ENCODE measurements around the gene HMBS. TPM values are rescaled to one million over a fixed set of nuclear protein-coding genes. Genes with fewer than 3 reads are reported as not detected.

The HMBS gene
- total and polyA plus RNA-seq, 3 experiments from 2014 or later, result 21.8 to 38.4 (median 35.5) TPM

GRCh38 chr11:119047205-119047604, 37.5 kb upstream of the HMBS start:
- no peaks in the 10 kb centered on the region for H3K27me3 ChIP-seq (ENCODE audit: insufficient read depth, low read length, poor library complexity, severe bottlenecking)
- H3K4me3 Mint-ChIP-seq, result no peak overlapping the region
- no peaks in the 10 kb centered on the region for H3K4me1 ChIP-seq (ENCODE audit: insufficient read depth, low read length)
- CTCF ChIA-PET, result no interaction called here
- no peaks in the 10 kb centered on the region for H3K9me3 Mint-ChIP-seq
- no peak for DNase-seq
- peaks cover 13 to 75% (median 15%) of the 10 kb centered on the region in 3 donors for H3K36me3 Mint-ChIP-seq
- peaks cover 50% of the 10 kb centered on the region for H3K36me3 ChIP-seq (ENCODE audit: insufficient read depth, low read length)
- H3K27ac ChIP-seq (ENCODE audit: low read depth, low read length), result no peak overlapping the region
- H3K9me3 ChIP-seq (ENCODE audit: low read length), result no peaks in the 10 kb centered on the region
- peaks cover 0 to 12% (median 8%) of the 10 kb centered on the region in 3 donors for H3K4me1 Mint-ChIP-seq
- H3K27me3 Mint-ChIP-seq, result no peaks in the 10 kb centered on the region
- peak overlapping the region in 2 of 8 donors; percentile 24 to 73 for H3K27ac Mint-ChIP-seq
- POLR2A ChIA-PET, result interaction anchor here (0.8 kb wide), 1 partner anchor 347 kb away, joined by 3 read pairs; no protein-coding TSS in a partner anchor
- H3K4me3 ChIP-seq (ENCODE audit: low read length), result no peak overlapping the region

GRCh38 chr11:119048644-119049043, 36.0 kb upstream of the HMBS start:
- H3K27ac Mint-ChIP-seq, result no peak overlapping the region

GRCh38 chr11:119049081-119049480, 35.6 kb upstream of the HMBS start:
- H3K36me3 Mint-ChIP-seq, result peaks cover 19 to 94% (median 21%) of the 10 kb centered on the region in 3 donors
- CTCF ChIA-PET, result no interaction called here
- Histone ChIP-seq H3K27me3 (ENCODE audit: insufficient read depth, low read length, poor library complexity, severe bottlenecking) (no peaks in the 10 kb centered on the region), H3K9me3 (ENCODE audit: low read length) (no peaks in the 10 kb centered on the region), H3K4me1 (ENCODE audit: insufficient read depth, low read length) (no peaks in the 10 kb centered on the region), H3K36me3 (ENCODE audit: insufficient read depth, low read length) (peaks cover 68% of the 10 kb centered on the region), H3K4me3 (ENCODE audit: low read length) (no peak overlapping the region), H3K27ac (ENCODE audit: low read depth, low read length) (no peak overlapping the region)
- H3K4me3 Mint-ChIP-seq, result no peak overlapping the region
- POLR2A ChIA-PET, result no interaction called here
- H3K27me3 Mint-ChIP-seq, result no peaks in the 10 kb centered on the region
- no peaks in the 10 kb centered on the region for H3K9me3 Mint-ChIP-seq
- DNase-seq, result no peak
- peak overlapping the region in 1 of 8 donors; percentile 78 for H3K27ac Mint-ChIP-seq
- H3K4me1 Mint-ChIP-seq, result peaks cover 9 to 26% (median 14%) of the 10 kb centered on the region in 3 donors

More at GRCh38 chr11:119048644-119049043, 36.0 kb upstream of the HMBS start:
- POLR2A ChIA-PET, result no interaction called here
- CTCF ChIA-PET, result no interaction called here
- Histone ChIP-seq H3K27me3 (ENCODE audit: insufficient read depth, low read length, poor library complexity, severe bottlenecking) (no peaks in the 10 kb centered on the region), H3K4me1 (ENCODE audit: insufficient read depth, low read length) (no peaks in the 10 kb centered on the region), H3K36me3 (ENCODE audit: insufficient read depth, low read length) (peaks cover 63% of the 10 kb centered on the region), H3K9me3 (ENCODE audit: low read length) (no peaks in the 10 kb centered on the region), H3K4me3 (ENCODE audit: low read length) (no peak overlapping the region), H3K27ac (ENCODE audit: low read depth, low read length) (no peak overlapping the region)
- H3K36me3 Mint-ChIP-seq, result peaks cover 19 to 90% (median 21%) of the 10 kb centered on the region in 3 donors
- peak overlapping the region in 1 of 7 donors; percentile 69 for H3K4me3 Mint-ChIP-seq
- no peaks in the 10 kb centered on the region for H3K27me3 Mint-ChIP-seq
- DNase-seq, result no peak
- peaks cover 7 to 22% (median 13%) of the 10 kb centered on the region in 3 donors for H3K4me1 Mint-ChIP-seq
- H3K9me3 Mint-ChIP-seq, result no peaks in the 10 kb centered on the region

GRCh38 chr11:119051440-119052162, 33.1 kb upstream of the HMBS start:
- Histone ChIP-seq H3K9me3 (ENCODE audit: low read length) (no peaks in the 10 kb centered on the region), H3K4me1 (ENCODE audit: insufficient read depth, low read length) (peaks cover 13% of the 10 kb centered on the region), H3K36me3 (ENCODE audit: insufficient read depth, low read length) (peaks cover 76% of the 10 kb centered on the region), H3K27me3 (ENCODE audit: insufficient read depth, low read length, poor library complexity, severe bottlenecking) (no peaks in the 10 kb centered on the region), H3K27ac (ENCODE audit: low read depth, low read length) (no peak overlapping the region), H3K4me3 (ENCODE audit: low read length) (no peak overlapping the region)
- Mint-ChIP-seq H3K4me1 (peaks cover 24 to 44% (median 32%) of the 10 kb centered on the region in 3 donors), H3K27me3 (no peaks in the 10 kb centered on the region), H3K36me3 (peaks cover 19 to 94% (median 20%) of the 10 kb centered on the region in 3 donors), H3K4me3 (peak overlapping the region in 2 of 7 donors; percentile 8 to 34), H3K27ac (peak overlapping the region in 4 of 8 donors; percentile 43 to 73 (median 52)), H3K9me3 (no peaks in the 10 kb centered on the region)
- CTCF ChIA-PET, result interaction anchor here (1.2 kb wide), 1 partner anchor 32 kb away, joined by 3 read pairs; no protein-coding TSS in a partner anchor
- POLR2A ChIA-PET, result interaction anchor here (0.6 kb wide), 2 partner anchors 34 to 43 kb away, joined by 3 read pairs; no protein-coding TSS in a partner anchor
- DNase-seq, result no peak

GRCh38 chr11:119052163-119052814, 32.4 kb upstream of the HMBS start:
- Mint-ChIP-seq H3K4me1 (peaks cover 25 to 44% (median 35%) of the 10 kb centered on the region in 3 donors), H3K9me3 (no peaks in the 10 kb centered on the region), H3K36me3 (peaks cover 17 to 90% (median 18%) of the 10 kb centered on the region in 3 donors), H3K4me3 (peak overlapping the region in 1 of 7 donors; percentile 27), H3K27me3 (no peaks in the 10 kb centered on the region), H3K27ac (peak overlapping the region in 4 of 8 donors; percentile 46 to 84 (median 50))
- H3K9me3 ChIP-seq (ENCODE audit: low read length), result no peaks in the 10 kb centered on the region
- H3K4me3 ChIP-seq (ENCODE audit: low read length), result no peak overlapping the region
- H3K36me3 ChIP-seq (ENCODE audit: insufficient read depth, low read length), result peaks cover 69% of the 10 kb centered on the region
- no peak for DNase-seq
- peaks cover 13% of the 10 kb centered on the region for H3K4me1 ChIP-seq (ENCODE audit: insufficient read depth, low read length)
- POLR2A ChIA-PET, result no interaction called here
- H3K27me3 ChIP-seq (ENCODE audit: insufficient read depth, low read length, poor library complexity, severe bottlenecking), result no peaks in the 10 kb centered on the region
- CTCF ChIA-PET, result no interaction called here
- no peak overlapping the region for H3K27ac ChIP-seq (ENCODE audit: low read depth, low read length)

- Histone ChIP-seq H3K36me3 (ENCODE audit: insufficient read depth, low read length) (peaks cover 51% of the 10 kb centered on the region), H3K4me1 (ENCODE audit: insufficient read depth, low read length) (peaks cover 22% of the 10 kb centered on the region), H3K27me3 (ENCODE audit: insufficient read depth, low read length, poor library complexity, severe bottlenecking) (no peaks in the 10 kb centered on the region), H3K4me3 (ENCODE audit: low read length) (no peak overlapping the region), H3K27ac (ENCODE audit: low read depth, low read length) (no peak overlapping the region), H3K9me3 (ENCODE audit: low read length) (no peaks in the 10 kb centered on the region)
- CTCF ChIA-PET, result interaction anchor here (0.8 to 5.3 kb wide), 4 partner anchors 12 to 142 kb away, joined by 3 to 23 read pairs (median 4); partner anchors contain the start of genes RPS25, TRAPPC4 and VPS11
- H3K36me3 Mint-ChIP-seq, result peaks cover 14 to 74% (median 16%) of the 10 kb centered on the region in 3 donors
- POLR2A ChIA-PET, result interaction anchor here (1.2 kb wide), 1 partner anchor 13 kb away, joined by 3 read pairs; the partner anchor contains the start of gene VPS11
- H3K9me3 Mint-ChIP-seq, result no peaks in the 10 kb centered on the region
- no peak for DNase-seq
- peaks cover 35 to 55% (median 46%) of the 10 kb centered on the region in 3 donors for H3K4me1 Mint-ChIP-seq
- H3K27me3 Mint-ChIP-seq, result no peaks in the 10 kb centered on the region
- H3K27ac Mint-ChIP-seq, result peak overlapping the region in 1 of 8 donors; percentile 51
- peak overlapping the region in 5 of 7 donors; percentile 2 to 66 (median 47) for H3K4me3 Mint-ChIP-seq
These were observed 30.3 kb upstream of the HMBS start for GRCh38 chr11:119054418-119054817.

GRCh38 chr11:119055901-119056300, 28.8 kb upstream of the HMBS start:
- POLR2A ChIA-PET, result interaction anchor here (0.6 to 3.1 kb wide), 5 partner anchors 11 to 39 kb away, joined by 3 to 30 read pairs (median 10); partner anchors contain the start of genes RPS25, SLC37A4, TRAPPC4 and VPS11
- H3K27ac ChIP-seq (ENCODE audit: low read depth, low read length), result peak overlapping the region; percentile 82
- Mint-ChIP-seq H3K36me3 (peaks cover 10 to 62% (median 13%) of the 10 kb centered on the region in 3 donors), H3K9me3 (no peaks in the 10 kb centered on the region), H3K27me3 (no peaks in the 10 kb centered on the region), H3K4me3 (peak overlapping the region; percentile 85 to 99 (median 94)), H3K4me1 (peaks cover 35 to 55% (median 46%) of the 10 kb centered on the region in 3 donors), H3K27ac (peak overlapping the region; percentile 76 to 97 (median 92))
- H3K9me3 ChIP-seq (ENCODE audit: low read length), result no peaks in the 10 kb centered on the region
- H3K36me3 ChIP-seq (ENCODE audit: insufficient read depth, low read length), result peaks cover 43% of the 10 kb centered on the region
- H3K4me1 ChIP-seq (ENCODE audit: insufficient read depth, low read length), result peaks cover 22% of the 10 kb centered on the region
- H3K4me3 ChIP-seq (ENCODE audit: low read length), result peak overlapping the region; percentile 67
- no peaks in the 10 kb centered on the region for H3K27me3 ChIP-seq (ENCODE audit: insufficient read depth, low read length, poor library complexity, severe bottlenecking)
- DNase-seq, result no peak
- CTCF ChIA-PET, result interaction anchor here (0.6 to 5.3 kb wide), 9 partner anchors 11 to 760 kb away, joined by 3 to 23 read pairs (median 3); partner anchors contain the start of genes CENATAC, DPAGT1, RPS25 and TRAPPC4

Measured in CD8-positive, alpha-beta memory T cell (primary cell).